Trophoblast cell (in vitro differentiated cells and primary cell): ENCODE results near the gene OR8H2.
A peak's percentile ranks its signal among the peaks of the same experiment; 100 is the strongest.
"Not testable (repeated sequence)": the region's sequence is repeated elsewhere in the genome, so short reads cannot be mapped to it uniquely, and the experiment has no call there.

Source experiments
- DNase-seq, 2 donors: peaks; one replicate each; pipeline ENCODE4 v3.0.0-alpha.2; 2016
- H2AFZ ChIP-seq: 2 replicates; pipeline ENCODE4 v1.6.1; 2013; ENCODE audit warnings: low read length, moderate library complexity, mild to moderate bottlenecking; ENCODE audit not compliant: insufficient read depth, poor library complexity
- H2AK5ac ChIP-seq: 2 replicates; pipeline ENCODE4 v1.6.1; 2013; ENCODE audit warnings: mild to moderate bottlenecking, low read length
- H2BK120ac ChIP-seq: 2 replicates; pipeline ENCODE4 v1.6.1; 2013; ENCODE audit warnings: low read length, mild to moderate bottlenecking, moderate library complexity; ENCODE audit not compliant: insufficient read depth, poor library complexity
- H2BK12ac ChIP-seq: 2 replicates; pipeline ENCODE4 v1.6.1; 2013; ENCODE audit warnings: mild to moderate bottlenecking, low read length, moderate library complexity
- H2BK5ac ChIP-seq: 2 replicates; pipeline ENCODE4 v1.6.1; 2013; ENCODE audit warnings: low read length, low read depth, moderate library complexity, mild to moderate bottlenecking; ENCODE audit not compliant: poor library complexity
- H3K14ac ChIP-seq: 2 replicates; pipeline ENCODE4 v1.6.1; 2013; ENCODE audit warnings: mild to moderate bottlenecking, low read length
- H3K18ac ChIP-seq: 2 replicates; pipeline ENCODE4 v1.6.1; 2013; ENCODE audit warnings: mild to moderate bottlenecking, low read length
- H3K23ac ChIP-seq: 2 replicates; pipeline ENCODE4 v1.6.1; 2013; ENCODE audit warnings: low read length
- H3K27ac ChIP-seq: 2 replicates; pipeline ENCODE4 v1.5.1; 2013; ENCODE audit warnings: low read depth, mild to moderate bottlenecking, inconsistent platforms, low read length, moderate library complexity
- H3K27me3 ChIP-seq: 2 replicates; pipeline ENCODE4 v1.6.1; 2013; ENCODE audit warnings: inconsistent platforms, mild to moderate bottlenecking, low read length, moderate library complexity; ENCODE audit not compliant: insufficient read depth
- H3K36me3 ChIP-seq, 2 experiments: 1 replicate in 1 of 2; 2 replicates in 1 of 2; pipeline ENCODE4 v1.6.1; 2013; ENCODE audit warnings: low read length in 2 of 2, mild to moderate bottlenecking in 2 of 2, moderate library complexity in 1 of 2; ENCODE audit not compliant: insufficient read depth in 2 of 2, control insufficient read depth in 1 of 2
- H3K4ac ChIP-seq: 2 replicates; pipeline ENCODE4 v1.6.1; 2013; ENCODE audit warnings: low read depth, mild to moderate bottlenecking, low read length, moderate library complexity
- H3K4me1 ChIP-seq, 2 experiments: 1 replicate in 1 of 2; 2 replicates in 1 of 2; pipeline ENCODE4 v1.6.1; 2013; ENCODE audit warnings: low read length in 2 of 2, mild to moderate bottlenecking in 2 of 2, moderate library complexity in 1 of 2; ENCODE audit not compliant: insufficient read depth in 2 of 2, control insufficient read depth in 1 of 2
- H3K4me2 ChIP-seq: 2 replicates; pipeline ENCODE4 v1.6.1; 2013; ENCODE audit warnings: inconsistent platforms, mild to moderate bottlenecking, low read length, moderate library complexity
- H3K4me3 ChIP-seq: 2 replicates; pipeline ENCODE4 v1.5.1; 2013; ENCODE audit warnings: mild to moderate bottlenecking, low read depth, low read length, inconsistent platforms
- H3K79me1 ChIP-seq: one replicate; pipeline ENCODE4 v1.6.1; 2013; ENCODE audit warnings: low read length
- H3K79me2 ChIP-seq: 2 replicates; pipeline ENCODE4 v1.6.1; 2013; ENCODE audit warnings: low read length, mild to moderate bottlenecking; ENCODE audit not compliant: control insufficient read depth, insufficient read depth, poor library complexity
- H3K9ac ChIP-seq: 2 replicates; pipeline ENCODE4 v1.6.1; 2013; ENCODE audit warnings: mild to moderate bottlenecking, low read length
- H3K9me3 ChIP-seq: 2 replicates; pipeline ENCODE4 v1.6.1; 2013; ENCODE audit warnings: low read depth, mild to moderate bottlenecking, control low read depth, inconsistent platforms, low read length; ENCODE audit not compliant: insufficient read depth
- H4K12ac ChIP-seq: 2 replicates; pipeline ENCODE4 v1.6.1; 2013; ENCODE audit warnings: low read depth, mild to moderate bottlenecking, low read length, moderate library complexity
- H4K8ac ChIP-seq: 2 replicates; pipeline ENCODE4 v1.6.1; 2013; ENCODE audit warnings: low read depth, mild to moderate bottlenecking, low read length, moderate library complexity
- H4K91ac ChIP-seq: one replicate; pipeline ENCODE4 v1.6.1; 2013; ENCODE audit warnings: low read depth, mild to moderate bottlenecking, low read length, moderate library complexity
- WGBS: extraction: QIAGEN DNeasy Blood & Tissue Kit; methylation state at CpG from one replicate; pipeline ENCODE4 v1.1.7; 2013; ENCODE audit warnings: missing lambda C conversion rate; ENCODE audit not compliant: insufficient read length, insufficient coverage; ENCODE audit errors: extremely low coverage; 5-methylcytosine and 5-hydroxymethylcytosine counted together

Gene OR8H2

DNA sequence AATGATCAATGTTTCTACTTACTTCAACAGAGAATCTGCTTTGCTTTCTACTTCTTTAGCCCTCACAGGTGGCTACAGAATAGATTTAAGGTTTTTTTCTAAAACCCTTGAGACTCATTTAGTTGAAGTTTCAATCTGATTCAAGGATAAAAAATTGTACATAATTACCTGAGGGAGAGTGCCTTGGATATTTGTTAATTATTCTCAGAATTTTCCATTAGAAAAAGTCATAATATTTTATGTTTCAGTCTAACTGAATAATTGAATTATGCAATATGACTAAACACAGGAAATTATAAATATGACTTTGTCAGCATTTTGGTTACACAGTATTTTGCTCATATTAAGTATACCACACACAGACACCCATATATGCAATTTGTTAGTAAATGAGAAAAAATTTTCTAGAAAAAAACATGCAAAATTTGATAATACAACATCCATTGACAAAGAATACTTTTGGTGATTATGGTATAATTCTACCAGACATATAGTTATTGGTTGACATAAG, 36.7 kb downstream of the OR8H2 start, which contains the start of gene OR8J3:
Gene OR8J3, minus strand, starts transcription at position 51 of the 511 bp plus-strand sequence. CDS start 2,483 bp downstream, outside the sequence.
- Histone ChIP-seq H3K4me3 (no peak within 1 kb of the TSS), H3K9ac (no peak within 1 kb of the TSS), H3K27me3 (no peaks in the 10 kb centered on the region), H3K18ac (no peak within 1 kb of the TSS), H2AK5ac (no peak within 1 kb of the TSS), H3K14ac (no peak within 1 kb of the TSS), H2BK12ac (no peak within 1 kb of the TSS), H3K27ac (no peak within 1 kb of the TSS), H2BK120ac (no peak within 1 kb of the TSS), H3K4me2 (no peak within 1 kb of the TSS), H2AFZ (no peak within 1 kb of the TSS), H3K79me2 (no peaks in the 10 kb centered on the region), H3K9me3 (no peaks in the 10 kb centered on the region), H2BK5ac (no peak within 1 kb of the TSS), H3K36me3 (no peaks in the 10 kb centered on the region), H4K8ac (no peak within 1 kb of the TSS), H3K4ac (no peak within 1 kb of the TSS), H4K91ac (no peak within 1 kb of the TSS), H3K79me1 (no peaks in the 10 kb centered on the region), H4K12ac (no peak within 1 kb of the TSS), H3K4me1 (no peaks in the 10 kb centered on the region), H3K23ac (no peak within 1 kb of the TSS)
- DNase-seq, result no peak

- not testable (repeated sequence) for H3K36me3 ChIP-seq, H3K14ac ChIP-seq, H2BK120ac ChIP-seq, H3K27ac ChIP-seq, H4K91ac ChIP-seq, H2BK12ac ChIP-seq, H3K4ac ChIP-seq, H3K18ac ChIP-seq, H3K4me3 ChIP-seq, DNase-seq, H3K4me1 ChIP-seq, H3K9ac ChIP-seq, H4K8ac ChIP-seq, H2BK5ac ChIP-seq, H2AK5ac ChIP-seq, H3K23ac ChIP-seq, H2AFZ ChIP-seq, H3K79me2 ChIP-seq, H3K27me3 ChIP-seq, H3K9me3 ChIP-seq, H4K12ac ChIP-seq, H3K4me2 ChIP-seq, H3K79me1 ChIP-seq
- WGBS, result no CpG with 5 or more reads among the region's 30 CpGs
Measured at GRCh38 chr11:56143681-56144080, 40.2 kb downstream of the OR8H2 start.

DNA sequence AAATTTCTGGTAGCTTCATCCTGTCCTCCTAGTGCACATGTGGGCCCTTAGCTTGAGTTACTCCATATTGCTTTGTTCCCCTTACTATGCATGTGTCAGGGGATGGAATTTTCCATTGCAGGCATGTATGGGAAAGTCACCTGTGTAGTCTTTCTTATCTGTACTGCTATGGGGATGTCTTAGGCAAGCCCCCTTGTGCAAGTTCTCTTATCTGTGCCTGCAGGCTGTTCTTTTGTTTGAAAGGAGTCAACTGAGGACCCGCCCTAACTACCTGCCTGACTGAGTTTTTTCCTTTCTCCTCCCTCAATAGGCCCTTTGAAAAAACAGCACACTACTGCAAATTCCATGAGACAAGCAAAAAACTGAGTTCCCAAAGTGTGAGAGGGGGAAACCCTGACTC, 47.9 kb downstream of the OR8H2 start:
- H3K4me3 ChIP-seq, result no peak overlapping the region
- H3K9me3 ChIP-seq, result peaks cover 9% of the 10 kb centered on the region
- H2BK120ac ChIP-seq, result no peak overlapping the region
- H3K79me2 ChIP-seq, result no peaks in the 10 kb centered on the region
- WGBS, result no CpG with 5 or more reads among the region's 1 CpG
- no peak overlapping the region for H3K18ac ChIP-seq
- no peaks in the 10 kb centered on the region for H3K79me1 ChIP-seq
- no peaks in the 10 kb centered on the region for H3K36me3 ChIP-seq
- H4K12ac ChIP-seq, result no peak overlapping the region
- H3K27ac ChIP-seq, result no peak overlapping the region
- no peak overlapping the region for H2BK12ac ChIP-seq
- H2AFZ ChIP-seq, result no peak overlapping the region
- H3K14ac ChIP-seq, result no peak overlapping the region
- no peak overlapping the region for H2BK5ac ChIP-seq
- H4K8ac ChIP-seq, result no peak overlapping the region
- no peak overlapping the region for H3K4me2 ChIP-seq
- DNase-seq, result peak; percentile 0 to 2
- H3K9ac ChIP-seq, result no peak overlapping the region
- H3K23ac ChIP-seq, result no peak overlapping the region
- H3K4ac ChIP-seq, result no peak overlapping the region
- H3K4me1 ChIP-seq, result no peaks in the 10 kb centered on the region
- H4K91ac ChIP-seq, result no peak overlapping the region
- peaks cover 2% of the 10 kb centered on the region for H3K27me3 ChIP-seq
- H2AK5ac ChIP-seq, result no peak overlapping the region

DNA sequence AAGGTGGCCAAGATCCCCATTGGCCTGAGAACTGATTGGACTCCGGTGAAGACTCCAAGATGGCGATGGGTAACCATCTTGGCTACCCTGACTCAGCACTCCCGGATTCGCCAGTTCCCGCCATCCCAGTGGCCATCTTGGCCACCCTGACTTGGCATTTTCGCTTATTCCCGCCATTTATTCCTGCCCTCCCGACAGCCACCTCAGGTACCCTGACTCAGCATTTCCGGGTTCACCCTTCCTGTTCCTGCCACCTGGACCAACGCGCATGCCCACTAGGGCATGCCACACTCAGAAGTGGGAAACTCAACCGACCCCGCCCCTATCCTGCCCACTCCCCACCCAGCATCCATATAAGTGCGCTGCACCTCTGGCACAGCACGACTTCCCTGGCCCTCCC, 48.8 kb downstream of the OR8H2 start:
- Histone ChIP-seq H4K12ac (no peak overlapping the region), H3K4ac (no peak overlapping the region), H3K23ac (no peak overlapping the region), H3K27me3 (peaks cover 2% of the 10 kb centered on the region), H2AFZ (no peak overlapping the region), H3K27ac (no peak overlapping the region), H3K9ac (no peak overlapping the region), H3K4me3 (no peak overlapping the region), H4K8ac (no peak overlapping the region), H2AK5ac (no peak overlapping the region), H3K36me3 (no peaks in the 10 kb centered on the region), H3K18ac (no peak overlapping the region), H3K79me1 (no peaks in the 10 kb centered on the region), H4K91ac (peak overlapping the region; percentile 14), H3K4me2 (no peak overlapping the region), H2BK12ac (no peak overlapping the region), H3K14ac (no peak overlapping the region), H3K4me1 (no peaks in the 10 kb centered on the region), H3K9me3 (peaks cover 9% of the 10 kb centered on the region), H2BK5ac (no peak overlapping the region), H2BK120ac (no peak overlapping the region), H3K79me2 (no peaks in the 10 kb centered on the region)
- WGBS, result no CpG with 5 or more reads among the region's 15 CpGs
- no peak for DNase-seq
